Pancreas (tissue), 10 donors: ENCODE measurements around the gene GTPBP10. TPM values are rescaled to one million over a fixed set of nuclear protein-coding genes. Genes with fewer than 3 reads are reported as not detected.

Experiments
- ATAC-seq, 4 donors: fragments of 200-7000 bp; cut with Tn5 transposase; one replicate each; pipeline versions ENCODE4 v1.8.0 to v1.9.1; 2020; ENCODE audit warnings: mild to moderate bottlenecking in 4 of 4, moderate library complexity in 4 of 4
- DNase-seq, 6 donors: peaks; one replicate each; pipeline ENCODE4 v3.0.0-alpha.2; 2020
- FAIRE-seq: peaks from 2 replicates; lab custom pipeline; 2012; peaks lifted over from hg19 to GRCh38; lab: Jason Lieb, UNC
- H3K27ac ChIP-seq, 4 donors: fragments of 200-600 bp; sonication (generic); 1 replicate in 3 of 4; 2 replicates in 1 of 4; pipeline versions ENCODE4 v1.5.0 to v1.8.0; 2020
- H3K27me3 ChIP-seq, 4 donors: fragments of 200-600 bp; one replicate each; pipeline ENCODE4 v1.8.0; 2021
- H3K36me3 ChIP-seq, 3 donors: fragments of 200-600 bp; sonication (generic) in 1 of 3; one replicate each; pipeline versions ENCODE4 v1.5.0 to v1.8.0; 2020 to 2021
- H3K4me1 ChIP-seq, 3 donors: fragments of 200-600 bp; one replicate each; pipeline ENCODE4 v1.8.0; 2021
- H3K4me3 ChIP-seq, 4 donors: fragments of 200-600 bp; sonication (generic) in 2 of 4; one replicate each; pipeline versions ENCODE4 v1.5.0 to v1.8.0; 2020 to 2021
- H3K9me3 ChIP-seq, 4 donors: fragments of 200-600 bp; one replicate each; pipeline ENCODE4 v1.8.0; 2021
- WGBS, 2 donors: extraction: QIAGEN DNeasy Blood & Tissue Kit; methylation state at CpG; one replicate each; pipeline ENCODE4 v1.1.7; 2013; 5-methylcytosine and 5-hydroxymethylcytosine counted together
- intact Hi-C, 3 donors: fragments of 100-400 bp; cut with DNase I; formaldehyde crosslinking; loops; one replicate each; pipeline versions ENCODE4 v1.11.1 to v1.14.2; 2022
- polyA plus RNA-seq, 2 donors: library from polyadenylated mRNA; stranded (reverse); fragments of 200-250 nt; gene quantifications; one replicate each; pipeline ENCODE4 v1.2.3, GENCODE V29; 2013
- total RNA-seq, 6 donors: library from RNA; stranded (reverse); fragmentation: NEBNext Ultra II Directional in 4 of 6; extraction: Animal tissue kit (Norgen Biotek cat#: 25700) in 4 of 6; gene quantifications; one replicate each; pipeline versions ENCODE4 v1.2.1 to v1.2.4, GENCODE V29; 2021 to 2023
- TF ChIP-seq, protein P1 (sequence below), 4 donors: fragments of 200-600 bp; sonication (generic) in 3 of 4; IDR thresholded peaks; one replicate each; pipeline versions ENCODE4 v1.5.0 to v1.8.0; 2021; ENCODE audit warnings: antibody characterized with exemption in 4 of 4
- donor health status: healthy with polysubstance abuse.
- donor health status: DM: no; HTN: no; CAD: no; lungs with moderate emphysema.
- donor health status: DM: no; HTN: no; CAD: no.
- donor health status: control.
- donor health status: control.
- donor health status: Bipolar disorder and iron deficiency.
- donor health status: DM: yes; HTN: yes; CAD: no.
- donor health status: DM: no; HTN: no; CAD: no.
- donor health status: DM: no; HTN: no; CAD: no.
- donor health status: DM: yes; HTN: yes; CAD: no.

Gene GTPBP10
- total and polyA plus RNA-seq, 8 donors = 8.1 to 14.7 (median 10.7) TPM

DNA sequence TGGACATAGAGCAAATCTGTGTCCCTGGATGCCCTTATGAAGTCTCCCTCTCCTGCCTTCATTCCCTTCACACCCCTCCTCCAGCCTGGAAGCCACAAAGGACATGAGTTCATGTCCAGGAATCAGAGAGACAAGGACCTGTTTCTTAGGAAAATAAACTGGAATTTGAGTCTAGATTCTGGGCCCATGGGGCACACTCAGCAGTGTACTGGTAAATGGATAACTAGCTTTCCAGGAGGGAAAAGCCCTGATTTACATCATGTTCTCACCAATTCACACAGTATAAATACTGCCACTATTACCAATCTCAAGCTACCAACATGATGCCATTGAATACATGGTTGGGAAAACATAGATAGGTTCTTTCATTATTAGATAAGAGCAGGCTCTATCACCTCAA is 35.3 kb upstream of the GTPBP10 start:
- Histone ChIP-seq H3K9me3 (no peaks in the 10 kb centered on the region), H3K27ac (no peak overlapping the region), H3K4me1 (no peaks in the 10 kb centered on the region), H3K27me3 (no peaks in the 10 kb centered on the region), H3K4me3 (no peak overlapping the region), H3K36me3 (no peaks in the 10 kb centered on the region)
- ATAC-seq = no peak
- TF ChIP-seq, protein P1, sequence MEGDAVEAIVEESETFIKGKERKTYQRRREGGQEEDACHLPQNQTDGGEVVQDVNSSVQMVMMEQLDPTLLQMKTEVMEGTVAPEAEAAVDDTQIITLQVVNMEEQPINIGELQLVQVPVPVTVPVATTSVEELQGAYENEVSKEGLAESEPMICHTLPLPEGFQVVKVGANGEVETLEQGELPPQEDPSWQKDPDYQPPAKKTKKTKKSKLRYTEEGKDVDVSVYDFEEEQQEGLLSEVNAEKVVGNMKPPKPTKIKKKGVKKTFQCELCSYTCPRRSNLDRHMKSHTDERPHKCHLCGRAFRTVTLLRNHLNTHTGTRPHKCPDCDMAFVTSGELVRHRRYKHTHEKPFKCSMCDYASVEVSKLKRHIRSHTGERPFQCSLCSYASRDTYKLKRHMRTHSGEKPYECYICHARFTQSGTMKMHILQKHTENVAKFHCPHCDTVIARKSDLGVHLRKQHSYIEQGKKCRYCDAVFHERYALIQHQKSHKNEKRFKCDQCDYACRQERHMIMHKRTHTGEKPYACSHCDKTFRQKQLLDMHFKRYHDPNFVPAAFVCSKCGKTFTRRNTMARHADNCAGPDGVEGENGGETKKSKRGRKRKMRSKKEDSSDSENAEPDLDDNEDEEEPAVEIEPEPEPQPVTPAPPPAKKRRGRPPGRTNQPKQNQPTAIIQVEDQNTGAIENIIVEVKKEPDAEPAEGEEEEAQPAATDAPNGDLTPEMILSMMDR (IDR thresholded peaks at IDR 0.05) = no peak
- intact Hi-C loops = no loop called here
- DNase-seq = no peak
- FAIRE-seq = no peak

DNA sequence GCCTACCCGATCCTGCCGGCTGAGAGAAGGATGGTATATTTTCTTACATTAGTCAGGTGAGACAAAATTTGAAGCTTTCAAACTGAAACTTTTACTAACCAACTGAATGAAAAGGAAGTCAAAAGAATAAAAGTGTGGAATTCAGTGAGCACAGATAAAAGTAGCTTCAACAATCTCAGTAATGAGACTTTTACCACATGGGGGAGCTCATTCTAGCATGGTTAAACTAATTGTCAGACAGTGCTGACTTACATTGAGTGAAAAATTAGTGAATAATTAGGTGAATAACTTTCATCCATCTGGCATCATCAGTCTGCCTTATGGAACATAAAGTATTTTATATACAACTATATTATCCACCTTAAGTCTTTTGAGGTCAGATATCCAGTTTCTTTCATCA is 33.8 kb upstream of the GTPBP10 start:
- no peak overlapping the region for H3K4me3 ChIP-seq
- DNase-seq (no peak), FAIRE-seq (no peak), ATAC-seq (no peak)
- no peaks in the 10 kb centered on the region for H3K4me1 ChIP-seq
- H3K27ac ChIP-seq = no peak overlapping the region
- TF ChIP-seq, protein P1 (IDR thresholded peaks at IDR 0.05) = no peak
- H3K27me3 ChIP-seq = no peaks in the 10 kb centered on the region
- no peaks in the 10 kb centered on the region for H3K9me3 ChIP-seq
- intact Hi-C loops = no loop called here
- WGBS, 2 donors = 81 to 90% methylated on average over 2 of the region's 2 CpGs
- no peaks in the 10 kb centered on the region for H3K36me3 ChIP-seq

DNA sequence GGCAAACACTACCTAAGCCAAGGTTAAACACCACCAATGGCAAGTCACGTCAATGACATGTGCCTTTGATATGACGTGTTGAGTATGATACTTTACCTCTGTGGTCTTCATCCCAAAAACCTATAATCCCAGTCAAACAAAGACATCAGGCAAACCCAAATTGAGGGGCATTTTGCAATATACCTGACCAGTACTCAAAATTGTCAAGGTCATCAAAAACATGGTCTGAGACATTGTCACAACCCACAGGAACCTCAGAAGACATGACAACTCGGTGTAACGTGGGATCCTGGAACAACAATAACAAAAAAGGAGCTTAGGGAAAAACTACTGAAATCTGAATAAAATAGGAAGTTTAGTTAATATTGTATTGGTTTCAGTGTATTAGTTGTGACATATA is 32.6 kb upstream of the GTPBP10 start:
- 60 to 72% methylated on average over 4 of the region's 4 CpGs for WGBS, 2 donors
- FAIRE-seq = no peak
- no peaks in the 10 kb centered on the region for H3K4me1 ChIP-seq

DNA sequence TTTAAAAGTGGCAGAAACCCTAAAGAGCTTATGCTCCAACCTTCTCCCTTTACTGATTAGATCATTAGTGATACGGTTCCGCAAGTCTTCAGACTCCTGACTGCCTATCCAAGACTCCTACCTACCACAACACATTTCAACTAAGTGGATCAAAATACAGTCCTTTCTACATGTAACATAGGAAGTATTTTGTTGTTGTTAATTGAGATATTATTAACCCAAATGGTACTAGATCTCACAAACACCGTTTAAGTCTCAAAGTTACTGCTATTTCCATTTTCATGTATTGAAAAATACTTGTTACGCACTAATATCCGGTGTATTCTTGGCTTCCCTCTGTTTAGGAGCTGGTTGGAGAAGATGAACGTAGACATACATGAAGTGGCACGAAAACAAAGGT is 26.5 kb upstream of the GTPBP10 start:
- H3K4me1 ChIP-seq = peaks cover 0 to 6% (median 0%) of the 10 kb centered on the region in 3 donors
- H3K9me3 ChIP-seq = no peaks in the 10 kb centered on the region
- no peak overlapping the region for H3K4me3 ChIP-seq
- ATAC-seq = no peak
- WGBS, 2 donors = 78 to 82% methylated on average over 7 of the region's 7 CpGs
- intact Hi-C loops = no loop called here
- no peak for FAIRE-seq
- no peak for DNase-seq
- H3K27me3 ChIP-seq = peaks cover 0 to 28% (median 1%) of the 10 kb centered on the region in 4 donors
- TF ChIP-seq, protein P1 (IDR thresholded peaks at IDR 0.05) = no peak
- H3K27ac ChIP-seq = no peak overlapping the region
- H3K36me3 ChIP-seq = no peaks in the 10 kb centered on the region

More for the DNA sequence above, 32.6 kb upstream of the GTPBP10 start:
- H3K36me3 ChIP-seq = no peaks in the 10 kb centered on the region
- intact Hi-C loops = no loop called here
- no peaks in the 10 kb centered on the region for H3K9me3 ChIP-seq
- peaks cover 0 to 7% (median 0%) of the 10 kb centered on the region in 4 donors for H3K27me3 ChIP-seq
- H3K27ac ChIP-seq = no peak overlapping the region
- no peak overlapping the region for H3K4me3 ChIP-seq
- no peak for DNase-seq
- no peak for ATAC-seq
- TF ChIP-seq, protein P1 (IDR thresholded peaks at IDR 0.05) = no peak

DNA sequence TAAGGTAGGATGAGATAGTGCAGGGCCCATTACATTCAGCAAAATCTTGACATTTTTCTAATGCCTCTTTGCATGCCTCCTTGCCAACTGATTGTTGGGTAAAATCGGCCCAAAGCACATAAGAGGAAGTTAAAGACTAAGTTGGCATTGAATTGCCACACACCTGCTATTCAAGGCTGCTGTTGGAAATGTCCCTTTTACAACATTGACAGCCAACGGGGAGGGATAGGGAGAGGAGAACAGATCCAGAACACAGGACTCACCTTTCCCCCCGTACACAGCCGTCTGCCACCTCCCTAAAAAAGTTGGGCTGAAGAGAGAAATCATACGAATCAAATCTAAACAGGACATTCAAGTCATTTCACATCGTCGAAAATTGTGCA is 26.1 kb upstream of the GTPBP10 start:
- DNase-seq (no peak), ATAC-seq (no peak), FAIRE-seq (no peak)
- 14 to 19% methylated on average over 7 of the region's 7 CpGs for WGBS, 2 donors
- Histone ChIP-seq H3K9me3 (no peaks in the 10 kb centered on the region), H3K27ac (no peak overlapping the region), H3K36me3 (no peaks in the 10 kb centered on the region), H3K4me1 (peaks cover 0 to 6% (median 0%) of the 10 kb centered on the region in 3 donors), H3K27me3 (peaks cover 0 to 28% (median 1%) of the 10 kb centered on the region in 4 donors), H3K4me3 (no peak overlapping the region)
- intact Hi-C loops = no loop called here
- TF ChIP-seq, protein P1 (IDR thresholded peaks at IDR 0.05) = no peak
